HG02885 (cell line): ENCODE measurements around the gene MAX.
"Not testable (repeated sequence)": the region's sequence is repeated elsewhere in the genome, so short reads cannot be mapped to it uniquely, and the experiment has no call there.

Experiments
- ATAC-seq: cut with Tn5 transposase; IDR thresholded peaks from one replicate; pipeline ENCODE4 v1.9.1; 2021; ENCODE audit warnings: mild to moderate bottlenecking; ENCODE audit not compliant: unreplicated experiment, poor library complexity

MAX gene

DNA sequence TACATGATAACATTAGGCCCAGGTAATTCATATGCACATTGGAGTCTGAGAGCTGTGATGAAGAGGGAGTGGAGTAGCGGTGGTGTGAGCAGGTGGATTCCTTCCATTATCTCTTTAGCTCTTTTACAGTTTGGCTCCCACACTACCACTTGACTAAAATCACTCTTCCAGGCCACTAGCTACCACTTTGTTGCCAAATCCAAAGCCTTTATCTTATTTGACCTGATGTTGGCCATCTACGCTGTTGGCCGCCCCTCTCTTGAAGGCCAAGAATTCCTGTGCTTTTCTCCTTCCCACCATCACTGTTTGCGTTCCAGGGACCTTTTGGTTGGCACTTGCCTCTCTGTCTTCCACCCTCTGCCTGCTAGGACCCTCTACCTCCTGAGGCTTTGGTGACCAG lies 4.0 kb upstream of the MAX start:
- ATAC-seq, result no peak

DNA sequence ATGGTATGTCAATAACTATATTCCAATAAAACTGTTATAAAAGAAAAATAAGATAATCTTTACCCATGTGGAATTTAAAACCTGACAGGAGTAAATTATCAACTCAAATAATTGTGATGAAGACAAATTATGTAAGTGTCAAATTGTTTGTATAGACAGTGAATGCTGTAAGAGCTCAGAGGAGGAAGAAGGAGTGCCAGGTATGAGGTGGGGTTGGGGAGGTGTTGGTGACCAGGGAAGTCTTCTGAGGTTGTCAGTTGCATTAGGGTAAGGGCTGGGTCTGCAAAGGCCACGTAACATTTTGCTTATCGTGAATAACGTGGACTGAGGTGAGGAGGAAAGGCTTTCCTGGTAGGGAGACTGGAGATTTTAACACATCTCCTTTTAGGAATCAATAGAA lies 2.5 kb upstream of the MAX start:
- ATAC-seq, result no peak

DNA sequence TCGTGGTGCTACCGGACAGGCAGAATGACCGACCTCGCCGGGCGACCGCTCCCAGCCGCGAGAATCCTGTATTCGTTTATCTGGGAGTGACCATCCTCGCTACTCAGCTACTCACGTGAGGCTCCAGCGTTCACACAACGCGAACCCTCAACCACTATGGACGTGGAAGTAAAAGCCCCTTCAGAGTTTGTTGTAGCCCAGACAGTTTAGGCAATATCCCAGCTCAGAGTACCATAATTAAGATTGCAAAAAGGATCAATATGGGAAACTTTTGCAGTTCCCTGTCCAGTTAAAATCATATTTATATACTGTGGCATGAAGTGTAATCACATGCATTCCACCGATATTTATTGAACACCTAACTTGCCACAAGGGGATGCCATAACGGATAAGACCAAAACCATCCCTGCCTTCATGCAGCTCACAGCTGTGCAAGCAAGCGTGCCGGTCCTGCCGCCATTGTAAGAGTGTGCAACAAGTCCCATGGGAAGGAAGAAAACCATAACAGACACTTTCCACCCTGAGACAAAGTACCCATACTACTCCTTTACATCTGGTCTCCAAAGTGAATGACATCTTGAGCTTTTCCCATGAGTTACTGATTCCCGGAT lies 938 bp upstream of the MAX start:
- ATAC-seq, result no peak

DNA sequence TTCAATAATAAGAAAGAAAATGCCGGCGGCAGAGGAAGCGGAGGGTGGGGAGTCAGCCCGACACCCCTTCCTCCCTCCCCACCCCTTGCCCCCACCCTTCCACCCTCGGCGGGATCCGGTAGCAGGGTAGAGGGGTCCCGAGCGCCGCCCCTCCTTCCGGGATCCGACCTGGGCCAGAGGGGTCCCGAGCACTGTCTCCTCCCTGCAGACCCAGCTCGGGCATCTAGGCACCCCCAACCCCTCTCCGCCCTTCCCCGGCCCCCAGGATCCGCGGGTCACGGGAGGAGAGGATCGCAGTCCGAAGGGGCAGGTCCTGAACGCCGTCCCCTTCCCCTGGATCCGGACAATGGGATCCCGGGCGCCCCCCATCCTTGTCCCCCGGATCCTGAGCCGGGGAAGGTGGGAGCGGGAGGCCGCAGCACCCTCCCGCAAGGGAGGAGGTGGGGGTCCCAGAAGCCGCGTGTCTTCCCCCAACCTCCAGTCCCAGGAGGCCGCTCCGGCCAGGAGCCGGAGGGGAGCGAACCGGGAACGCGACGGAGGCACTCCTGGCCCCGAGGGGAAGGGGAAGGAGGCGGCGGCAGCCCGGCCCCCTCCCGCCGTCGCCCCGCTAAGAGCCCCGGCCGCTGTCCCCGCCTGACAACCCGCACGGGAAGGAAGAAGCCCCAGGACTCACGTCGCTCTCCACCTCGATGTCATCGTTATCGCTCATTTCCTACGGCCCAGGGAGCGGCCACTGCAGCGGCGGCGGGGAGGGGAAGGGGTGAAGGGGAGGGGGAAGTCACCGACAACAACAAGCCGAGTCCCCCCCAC lies 481 bp downstream of the MAX start:
- no peak for ATAC-seq

DNA sequence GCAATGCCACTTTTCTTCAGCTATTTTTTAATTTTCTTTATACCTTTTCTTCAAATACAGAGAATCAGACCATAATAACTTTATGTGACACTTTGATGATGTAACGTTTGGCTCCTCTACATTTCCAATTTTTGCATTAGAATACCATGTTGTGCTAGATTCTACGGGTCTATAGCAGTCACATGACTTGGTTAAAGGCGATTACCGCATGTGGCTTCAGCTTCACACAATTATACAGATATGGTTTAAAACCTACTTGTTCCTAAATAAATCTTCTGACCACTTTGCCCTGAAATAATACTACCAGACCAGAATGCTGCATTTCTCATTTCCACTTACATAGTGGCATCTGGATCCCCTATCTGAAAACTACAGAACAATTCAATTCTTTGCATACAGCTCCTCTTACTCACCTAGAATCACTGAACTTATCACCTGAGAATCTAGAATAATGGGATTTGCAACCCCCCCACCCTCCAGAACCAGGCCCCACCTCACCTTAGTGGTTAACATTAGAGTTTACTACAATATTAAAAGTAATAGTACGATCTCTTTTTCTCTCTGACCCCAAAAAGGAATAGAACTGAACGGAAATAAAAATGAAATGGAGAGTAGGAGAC lies 1.3 kb downstream of the MAX start:
- ATAC-seq, result no peak

DNA sequence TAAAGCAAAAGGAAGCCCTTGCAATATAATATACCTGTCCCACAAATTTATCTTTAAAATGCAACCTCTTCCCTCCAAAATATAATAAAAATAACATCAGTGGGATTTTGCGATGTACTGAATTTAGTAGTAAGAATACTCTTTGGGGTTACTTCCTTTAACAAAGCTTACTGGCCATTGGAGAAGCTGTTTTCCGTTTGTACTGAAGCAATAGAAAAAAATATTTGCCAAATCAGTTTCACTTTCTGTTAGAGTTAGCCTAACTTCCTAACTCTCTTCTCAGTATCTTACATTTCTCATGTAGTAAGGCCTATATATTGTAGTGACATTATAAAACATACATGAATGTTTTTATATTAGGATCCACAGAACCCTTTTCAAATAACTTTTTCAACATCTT lies 3.7 kb downstream of the MAX start:
- ATAC-seq, result no peak

DNA sequence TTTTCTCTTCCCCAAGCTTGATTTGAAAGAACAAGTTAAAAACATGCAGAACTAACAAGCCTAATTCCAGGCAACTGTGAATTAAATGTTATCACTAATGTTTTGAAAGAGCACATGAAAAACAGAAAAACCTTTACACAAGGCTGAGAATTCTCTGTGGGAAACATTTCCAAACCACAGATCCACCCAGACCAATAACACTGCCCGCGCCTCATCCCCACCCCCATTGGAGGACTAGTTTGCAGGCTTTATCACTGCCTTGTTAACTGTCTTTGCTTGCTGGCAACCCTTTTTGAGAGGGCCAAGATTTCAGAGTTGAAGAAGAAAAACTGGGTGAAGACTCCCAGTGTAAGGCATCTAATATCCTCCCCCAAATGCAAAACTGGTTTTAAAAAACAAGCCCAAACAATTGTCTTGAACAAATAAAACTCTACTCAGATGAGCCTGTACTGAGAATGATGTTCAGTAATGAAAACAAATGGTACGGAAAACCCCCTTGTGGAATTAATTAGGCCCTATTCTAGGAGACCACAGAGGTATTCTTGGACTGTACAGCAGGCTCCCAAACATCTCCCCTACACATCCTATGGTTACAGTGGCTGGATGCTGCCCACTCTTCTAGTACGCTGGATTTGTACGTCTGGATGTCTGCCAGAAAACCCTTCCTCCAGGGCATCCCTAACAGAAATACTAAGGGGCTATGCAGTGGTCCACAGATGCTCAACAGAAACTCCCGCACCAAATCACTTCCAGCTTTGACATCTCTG lies 5.8 kb downstream of the MAX start:
- ATAC-seq, result no peak

DNA sequence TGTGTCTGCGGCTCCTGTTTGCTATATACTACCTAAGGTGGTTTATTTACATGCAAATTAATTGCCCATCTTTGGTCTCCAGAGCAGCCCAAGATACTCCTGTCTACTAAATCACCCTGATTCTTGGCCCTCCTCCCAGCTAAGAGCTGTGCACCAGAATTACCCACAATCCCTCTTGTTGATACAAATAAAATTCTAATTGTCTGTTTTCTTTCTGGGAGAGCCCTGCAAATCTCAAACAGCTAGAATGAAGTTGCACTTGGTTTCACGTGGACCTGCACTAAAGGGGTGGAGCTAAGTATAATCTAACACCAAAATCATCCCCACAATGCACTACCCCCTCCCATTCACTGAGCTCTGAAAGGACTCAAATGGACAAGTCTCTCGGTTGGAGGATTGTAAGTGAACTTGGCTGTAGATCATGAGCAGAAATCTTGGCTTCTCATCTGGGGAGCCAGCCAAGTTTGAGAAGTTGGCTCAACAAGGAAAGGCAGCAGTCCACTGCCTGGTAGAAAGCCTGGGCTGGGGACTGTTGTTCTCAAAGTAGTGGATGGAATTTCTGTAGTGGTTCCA lies 6.6 kb downstream of the MAX start:
- no peak for ATAC-seq

DNA sequence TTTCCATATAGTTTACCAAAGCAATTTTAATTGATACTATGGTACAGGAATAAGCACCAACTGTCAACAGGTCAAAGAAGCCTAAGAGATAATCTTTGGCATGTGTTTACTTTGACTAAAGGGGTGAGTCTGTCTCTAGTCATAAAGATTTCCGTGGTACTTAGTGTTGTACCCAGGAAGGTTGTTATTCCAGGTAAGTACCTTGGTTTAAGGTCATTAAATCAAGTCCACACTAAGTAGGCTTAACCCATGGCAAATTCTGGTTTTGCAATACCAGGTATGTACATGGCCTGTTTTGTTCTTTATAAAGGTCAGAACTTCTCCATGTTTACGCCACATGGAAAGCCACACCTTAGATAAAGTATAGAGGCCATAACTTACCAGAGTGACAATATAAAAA lies 10.0 kb downstream of the MAX start:
- no peak for ATAC-seq

DNA sequence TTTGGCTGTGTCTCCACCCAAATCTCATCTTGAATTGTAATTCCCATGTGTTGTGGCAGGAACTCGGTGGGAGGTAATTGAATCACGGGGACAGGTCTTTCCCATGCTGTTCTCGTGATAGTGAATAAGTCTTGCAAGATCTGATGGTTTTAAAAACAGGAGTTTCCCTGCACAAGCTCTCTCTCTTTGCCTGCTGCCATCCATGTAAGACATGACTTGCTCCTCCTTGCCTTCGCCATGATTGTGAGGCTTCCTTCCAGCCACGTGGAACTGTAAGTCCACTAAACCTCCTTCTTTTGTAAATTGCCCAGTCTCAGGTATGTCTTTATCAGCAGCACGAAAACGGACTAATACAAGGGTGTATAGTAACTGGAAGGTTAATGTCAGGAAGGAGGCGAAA lies 14.5 kb downstream of the MAX start:
- not testable (repeated sequence) for ATAC-seq

DNA sequence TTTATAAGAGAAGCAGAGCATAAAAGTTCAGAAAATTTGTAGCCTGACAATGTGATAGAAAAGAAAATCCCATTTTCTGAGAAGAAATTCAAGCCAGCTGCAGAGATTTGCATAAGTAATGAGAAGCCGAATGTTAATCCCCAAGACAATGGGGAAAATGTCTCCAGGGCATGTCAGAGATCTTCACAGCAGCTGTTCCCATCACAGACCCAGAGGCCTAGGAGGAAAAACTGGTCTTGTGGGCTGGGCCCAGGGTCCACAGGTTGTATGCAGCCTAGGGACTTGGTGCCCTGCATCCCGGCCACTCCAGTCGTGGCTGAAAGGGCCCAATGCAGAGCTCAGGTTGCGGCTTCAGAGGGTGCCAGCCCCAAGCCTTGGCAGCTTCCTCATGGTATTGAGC lies 15.6 kb downstream of the MAX start:
- not testable (repeated sequence) for ATAC-seq

DNA sequence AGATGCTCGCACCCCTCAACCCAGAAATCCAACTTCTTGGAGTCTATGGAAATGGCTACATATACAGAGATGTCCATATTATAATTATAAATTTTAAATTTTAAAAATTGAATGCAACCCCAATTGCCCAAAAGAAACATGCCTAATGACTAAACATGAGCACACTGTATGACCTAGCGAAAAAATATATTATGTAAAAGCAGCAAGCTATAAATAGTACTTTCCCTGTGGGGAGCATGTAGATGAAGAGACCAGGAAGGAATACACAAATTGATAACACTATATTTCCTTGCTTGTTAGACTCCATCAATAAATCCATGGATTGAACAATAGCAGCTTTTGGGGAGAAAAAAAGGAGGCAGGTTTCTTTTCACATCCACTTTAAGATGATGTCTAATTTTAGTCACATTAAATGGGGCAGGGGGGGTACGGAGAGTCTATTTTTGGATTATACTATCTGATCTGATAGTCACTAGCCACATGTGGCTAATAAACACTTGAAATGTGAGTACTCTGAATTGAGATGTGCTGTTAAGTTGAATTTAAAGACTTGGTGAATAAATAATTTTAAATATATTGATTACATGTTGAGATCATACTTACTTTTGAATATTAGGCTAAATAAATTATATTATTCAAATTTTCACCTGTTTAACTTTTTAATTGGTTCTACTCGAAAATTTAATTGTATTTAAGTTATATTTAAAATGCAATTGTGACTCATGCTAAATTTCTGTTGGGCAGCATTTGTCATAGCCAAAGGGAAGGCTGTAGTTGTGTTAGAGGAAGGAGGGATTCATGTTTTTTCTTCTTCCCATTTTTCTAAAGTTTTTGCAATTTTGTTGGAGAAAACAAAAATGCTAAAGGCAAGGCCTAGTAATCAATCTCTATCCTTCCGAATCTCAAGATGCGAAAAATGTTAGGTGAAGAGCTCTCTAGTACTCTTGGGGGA lies 17.5 kb downstream of the MAX start:
- ATAC-seq, result no peak

DNA sequence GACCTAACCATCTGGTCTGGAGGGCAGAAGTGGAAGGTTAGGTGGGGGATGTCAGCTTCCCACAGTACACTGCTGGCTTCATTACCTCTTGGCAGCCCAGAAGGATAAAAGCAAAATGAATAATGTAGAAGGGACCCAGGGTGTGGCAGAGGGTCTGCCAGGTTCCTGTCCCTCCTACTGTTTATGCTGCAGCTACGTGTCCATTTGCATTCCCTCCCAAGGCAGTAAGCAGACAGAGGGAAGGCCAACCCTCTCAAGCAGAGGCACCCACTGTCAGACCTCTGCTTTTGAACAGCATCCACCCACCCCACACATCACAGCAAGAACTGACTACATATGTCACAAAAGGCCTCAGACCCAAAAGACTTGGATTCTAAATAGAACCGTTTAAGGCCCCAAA lies 19.4 kb downstream of the MAX start:
- ATAC-seq, result no peak

DNA sequence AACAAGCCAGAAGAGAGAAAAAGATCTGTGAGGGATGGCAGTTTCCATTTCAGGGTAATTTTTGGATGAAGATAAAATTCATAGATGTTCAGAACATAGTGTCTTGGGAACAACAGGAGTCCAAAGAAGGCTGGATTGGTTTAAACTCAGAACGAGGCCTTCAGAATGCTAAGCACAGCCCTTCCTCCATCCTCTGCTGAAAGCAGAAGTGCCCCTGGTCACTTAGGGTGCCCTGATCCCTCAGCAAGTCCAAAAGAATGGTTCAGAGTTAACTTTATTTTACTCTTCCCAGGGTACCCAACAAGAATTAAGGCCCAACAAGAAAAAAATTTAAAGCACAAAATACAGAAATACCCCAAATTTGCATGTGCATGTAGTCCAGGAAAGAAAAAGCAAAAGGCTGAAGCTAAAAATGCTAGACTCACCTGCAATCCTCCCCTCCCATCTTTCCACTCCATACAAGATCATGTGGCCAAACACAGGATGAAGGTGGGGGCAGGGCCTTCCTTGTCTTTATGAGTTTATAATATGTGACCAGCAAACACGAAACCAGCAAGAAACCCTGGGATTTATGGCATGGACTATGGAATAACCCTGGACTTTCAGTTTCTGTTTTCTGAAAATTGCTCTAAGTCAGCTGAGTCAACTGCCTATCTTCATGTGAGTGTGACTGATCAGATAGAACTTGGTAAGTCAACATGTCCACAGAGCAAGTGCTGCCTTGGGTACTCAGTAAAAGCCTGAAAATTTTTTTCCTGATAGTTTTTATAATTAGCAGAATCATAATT lies 21.2 kb downstream of the MAX start:
- ATAC-seq, result no peak

DNA sequence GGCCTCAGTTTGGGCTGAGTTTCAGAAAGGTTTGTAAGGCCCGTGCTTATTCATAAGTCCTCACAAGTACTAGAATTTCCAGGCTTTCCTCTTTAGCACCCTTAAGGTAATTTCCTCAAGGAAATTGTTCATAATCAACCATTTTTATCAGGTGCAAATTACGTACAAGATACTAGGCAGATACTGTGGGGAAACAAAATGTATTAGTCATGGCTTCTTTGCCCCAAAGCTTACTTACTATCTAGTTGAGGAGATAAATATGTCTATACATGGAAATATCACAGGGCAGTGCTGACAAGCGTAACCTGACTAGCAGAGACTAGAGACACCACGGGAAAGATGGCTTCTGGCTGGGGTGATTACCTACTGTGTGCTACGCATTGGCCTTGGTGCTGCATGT lies 22.5 kb downstream of the MAX start:
- no peak for ATAC-seq

DNA sequence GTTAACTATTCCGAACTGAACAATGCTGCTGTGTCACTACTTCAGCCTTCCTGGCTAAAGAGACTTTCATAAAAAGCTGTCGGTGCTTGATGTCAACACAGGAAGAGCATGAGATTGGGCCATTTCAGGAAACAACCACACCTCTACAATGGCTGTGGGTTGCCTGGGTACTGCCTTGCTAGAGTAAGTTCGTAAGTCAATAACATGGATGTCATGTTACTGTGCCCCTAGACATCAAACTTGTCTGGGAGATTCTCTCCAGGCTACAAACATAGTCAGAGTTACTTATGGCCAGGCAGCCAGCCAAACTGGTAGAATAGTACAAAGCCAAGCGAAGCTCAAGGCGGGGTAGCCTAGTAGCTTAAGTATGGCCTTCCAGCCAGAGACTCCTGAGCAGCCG lies 23.1 kb downstream of the MAX start:
- no peak for ATAC-seq

DNA sequence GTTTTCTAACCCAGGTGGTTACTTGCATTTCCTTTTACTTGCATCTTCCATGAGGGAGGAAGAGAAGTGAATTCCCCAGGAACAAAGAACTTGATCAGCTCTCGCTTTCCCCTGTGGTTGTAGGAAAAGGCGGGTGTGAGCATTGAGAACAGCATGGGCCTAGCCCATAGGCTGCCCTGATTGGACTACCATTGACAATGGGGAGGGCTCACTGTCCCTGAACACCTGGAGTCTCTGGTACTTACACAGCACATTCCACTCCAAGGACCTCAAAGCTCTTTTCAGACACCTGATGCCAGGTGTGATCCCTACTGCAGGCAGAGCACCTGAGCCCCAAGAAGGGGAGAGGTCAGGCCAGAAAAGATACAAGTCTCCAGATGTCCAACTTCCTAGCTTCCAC lies 25.0 kb downstream of the MAX start:
- ATAC-seq, result no peak

DNA sequence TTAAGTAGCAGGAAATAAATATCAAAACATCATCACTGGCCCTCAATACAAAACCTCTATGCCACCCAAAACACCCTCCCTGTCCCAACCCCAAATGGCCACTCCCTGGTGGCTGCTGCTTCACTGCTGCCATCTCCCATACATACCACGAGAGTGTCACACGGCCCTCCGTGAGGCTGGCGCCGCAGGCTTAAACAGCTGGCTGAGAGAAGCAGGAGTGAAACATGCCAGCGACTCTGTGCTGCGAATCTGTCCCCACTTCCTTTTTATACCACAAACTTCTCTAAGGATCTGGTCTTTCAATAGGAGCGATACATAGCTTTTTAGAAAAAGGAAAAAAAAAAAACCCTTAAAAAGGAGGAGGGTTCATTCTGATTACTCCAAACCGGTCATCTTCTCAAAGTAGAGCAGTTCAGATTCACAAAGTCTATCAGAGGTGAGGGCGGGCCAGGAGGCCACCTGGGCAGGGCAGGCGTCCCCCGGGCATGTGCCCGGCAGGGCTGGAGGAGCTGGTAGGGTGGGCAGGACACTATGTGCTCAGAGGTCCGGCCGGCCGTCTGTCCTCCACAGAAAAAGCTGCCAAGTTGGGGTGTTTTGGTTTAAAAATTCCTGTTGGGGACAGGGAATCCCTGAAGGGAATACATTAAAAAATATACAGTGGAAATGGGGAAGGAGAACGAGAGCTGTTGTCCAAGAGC lies 26.5 kb downstream of the MAX start:
- ATAC-seq, result no peak
